H1 (cell line): ENCODE data around the gene ETS1. TPM values are rescaled to one million over a fixed set of nuclear protein-coding genes. Genes with fewer than 3 reads are reported as not detected.

Experiments used
- CEBPB ChIP-seq: IDR thresholded peaks from 2 replicates; pipeline ENCODE4 v1.6.1; 2012; ENCODE audit warnings: low read depth, low read length
- EP300 ChIP-seq, 2 experiments: IDR thresholded peaks; 1 replicate in 1 of 2; 2 replicates in 1 of 2; pipeline ENCODE4 v1.6.1; 2011 to 2012; ENCODE audit warnings: low read depth in 2 of 2, low read length in 2 of 2, mild to moderate bottlenecking in 2 of 2, borderline replicate concordance in 1 of 2, inconsistent platforms in 1 of 2, moderate library complexity in 1 of 2
- JUND ChIP-seq: IDR thresholded peaks from 2 replicates; pipeline ENCODE4 v1.6.1; 2011; ENCODE audit warnings: mild to moderate bottlenecking, improper control_type of control experiment, low read length
- KDM1A ChIP-seq: fragments of 200-600, 300-600 bp; sonication (generic); IDR thresholded peaks from 2 replicates; pipeline ENCODE4 v1.7.1; 2016; ENCODE audit warnings: mild to moderate bottlenecking, low read length, borderline replicate concordance
- RFX5 ChIP-seq: IDR thresholded peaks from 2 replicates; pipeline ENCODE4 v1.6.1; 2011; ENCODE audit warnings: low read depth, low read length, improper control_type of control experiment, borderline replicate concordance
- SAP30 ChIP-seq: fragments of 300-600 bp; sonication (generic); IDR thresholded peaks from 2 replicates; pipeline ENCODE4 v1.7.1; 2012; ENCODE audit warnings: low read length, moderate library complexity, mild to moderate bottlenecking, inconsistent platforms; ENCODE audit not compliant: insufficient read depth, insufficient replicate concordance
- SIX5 ChIP-seq: IDR thresholded peaks from 2 replicates; pipeline ENCODE4 v1.6.1; 2011; ENCODE audit warnings: mild to moderate bottlenecking, low read depth, low read length
- SP1 ChIP-seq: IDR thresholded peaks from 2 replicates; pipeline ENCODE4 v1.6.1; 2011; ENCODE audit warnings: low read depth, low read length
- USF2 ChIP-seq: IDR thresholded peaks from 2 replicates; pipeline ENCODE4 v1.6.1; 2011; ENCODE audit warnings: low read length, improper control_type of control experiment
- polyA plus RNA-seq, 7 experiments: library from polyadenylated mRNA; depleted of rRNA in 3 of 7; stranded (reverse) in 5 of 7; unstranded in 2 of 7; fragments of >200 nt in 5 of 7; fragments of 200-250 nt in 2 of 7; gene quantifications; 1 replicate in 5 of 7; 2 replicates in 1 of 7; 4 replicates in 1 of 7; pipeline versions ENCODE4 v1.2.1 to v1.2.3, GENCODE V29; 2011 to 2013; ENCODE audit warnings: missing spikeins in 2 of 7, mixed read lengths in 2 of 7
- total RNA-seq: library from RNA; stranded (reverse); fragmentation: NEBNext Ultra II Directional; extraction: Animal tissue kit (Norgen Biotek cat#: 25700); gene quantifications from 2 replicates; pipeline ENCODE4 v1.2.1, GENCODE V29; 2021

ETS1 gene
- total and polyA plus RNA-seq, 2 of the 8 experiments (the other 6 are each of a cell fraction or from before 2014, with no cell fraction given) = 10.0 to 35.3 TPM

DNA sequence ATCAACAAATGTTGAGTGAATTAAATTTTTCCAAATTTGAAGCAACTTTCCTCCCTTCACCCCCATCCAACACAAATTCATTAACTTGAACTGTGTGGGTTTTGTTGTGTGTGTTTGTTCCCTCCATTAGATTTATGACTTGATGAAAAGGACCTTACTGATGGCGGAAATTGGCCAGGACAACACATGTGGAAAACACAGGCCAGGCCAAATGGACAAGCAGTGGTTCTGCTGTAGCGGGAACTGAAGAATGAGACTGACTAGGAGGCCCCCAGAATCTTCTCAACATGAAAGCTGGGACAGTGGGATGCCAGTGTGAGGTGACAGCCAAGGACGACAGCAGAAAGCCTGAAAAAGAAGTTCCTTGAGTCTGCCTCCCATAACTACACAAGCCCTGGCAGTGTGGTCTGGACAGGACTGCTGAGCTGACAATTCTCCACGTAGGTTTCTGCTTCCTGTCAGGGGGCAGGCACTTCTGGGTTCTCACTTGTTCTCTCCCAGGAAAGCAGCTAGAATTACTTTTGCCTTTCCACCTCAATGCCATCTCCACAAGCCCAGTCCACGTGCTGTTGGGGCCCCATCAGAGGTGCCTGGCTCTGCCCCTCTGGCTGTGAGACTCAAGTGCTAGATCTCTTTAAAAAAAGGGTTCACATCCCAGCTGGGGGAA, 94.3 kb downstream of the ETS1 start (continued):
- no peak for TF ChIP-seq USF2
- no peak for TF ChIP-seq SIX5
- no peak for TF ChIP-seq EP300 (IDR thresholded peaks at IDR 0.05; ENCODE audit: borderline replicate concordance in 1 of 2, low read depth in 2 of 2, low read length in 2 of 2)
- no peak for TF ChIP-seq SP1
- TF ChIP-seq SAP30 = no peak
- TF ChIP-seq KDM1A = no peak
- no peak for TF ChIP-seq CEBPB
- no peak for TF ChIP-seq JUND
- TF ChIP-seq RFX5 = no peak
